OCI-LY3 (cell line): ENCODE measurements around the gene MYL3.

Source experiments
- H2AFZ ChIP-seq: fragments of 200-600, 300-600 bp; shearing (Covaris generic); 2 replicates; pipeline ENCODE4 v1.6.0; 2014; ENCODE audit warnings: antibody characterized with exemption, low read depth, low read length
- H3K27ac ChIP-seq: fragments of 200-600, 300-600 bp; sonication (generic); 2 replicates; pipeline ENCODE4 v1.5.1; 2014; ENCODE audit warnings: mild to moderate bottlenecking, low read length, moderate library complexity, mixed read lengths
- H3K27me3 ChIP-seq: fragments of 200-600, 300-600 bp; sonication (generic); 2 replicates; pipeline ENCODE4 v1.6.1; 2014; ENCODE audit warnings: low read depth, low read length, mixed read lengths
- H3K36me3 ChIP-seq: fragments of 200-600, 300-600 bp; sonication (generic); replicated peaks from 2 replicates; pipeline ENCODE3; 2014; ENCODE audit warnings: low read depth, low read length, mixed read lengths
- H3K4me1 ChIP-seq: fragments of 300-600, 200-600 bp; sonication (generic); 2 replicates; pipeline ENCODE4 v1.6.1; 2014; ENCODE audit warnings: low read length, mixed read lengths
- H3K4me2 ChIP-seq: fragments of 200-600, 300-600 bp; sonication (generic); 2 replicates; pipeline ENCODE4 v1.6.1; 2014; ENCODE audit warnings: low read length, mixed read lengths
- H3K4me3 ChIP-seq: fragments of 300-600, 200-600 bp; sonication (generic); 2 replicates; pipeline ENCODE4 v1.5.1; 2014; ENCODE audit warnings: antibody characterized with exemption, mild to moderate bottlenecking, low read length, moderate library complexity
- H3K79me2 ChIP-seq: fragments of 300-600, 200-600 bp; shearing (Covaris generic); 2 replicates; pipeline ENCODE4 v1.6.1; 2014; ENCODE audit warnings: mild to moderate bottlenecking, low read length, mixed read lengths
- H3K9ac ChIP-seq: fragments of 300-600, 200-600 bp; shearing (Covaris generic); 2 replicates; pipeline ENCODE4 v1.6.0; 2014; ENCODE audit warnings: mild to moderate bottlenecking, low read length, moderate library complexity
- H3K9me3 ChIP-seq: fragments of 200-600, 300-600 bp; shearing (Covaris generic); 2 replicates; pipeline ENCODE4 v1.6.1; 2014; ENCODE audit warnings: low read length, mixed read lengths; ENCODE audit not compliant: insufficient read depth
- H4K20me1 ChIP-seq: fragments of 200-600, 300-600 bp; sonication (generic); 2 replicates; pipeline ENCODE4 v1.6.1; 2016; ENCODE audit warnings: low read length, mixed read lengths; ENCODE audit not compliant: insufficient read depth
- EZH2phosphoT487 ChIP-seq: fragments of 200-600 bp; shearing (Covaris generic); IDR thresholded peaks from 2 replicates; pipeline ENCODE4 v1.6.1; 2018; ENCODE audit warnings: antibody characterized with exemption, mixed run types, low read depth
- TF ChIP-seq, protein P1 (sequence below): fragments of 200-600, 300-600 bp; sonication (generic); IDR thresholded peaks from 2 replicates; pipeline ENCODE4 v1.5.1; 2014; ENCODE audit warnings: antibody characterized with exemption, low read length, low read depth

Gene MYL3

DNA sequence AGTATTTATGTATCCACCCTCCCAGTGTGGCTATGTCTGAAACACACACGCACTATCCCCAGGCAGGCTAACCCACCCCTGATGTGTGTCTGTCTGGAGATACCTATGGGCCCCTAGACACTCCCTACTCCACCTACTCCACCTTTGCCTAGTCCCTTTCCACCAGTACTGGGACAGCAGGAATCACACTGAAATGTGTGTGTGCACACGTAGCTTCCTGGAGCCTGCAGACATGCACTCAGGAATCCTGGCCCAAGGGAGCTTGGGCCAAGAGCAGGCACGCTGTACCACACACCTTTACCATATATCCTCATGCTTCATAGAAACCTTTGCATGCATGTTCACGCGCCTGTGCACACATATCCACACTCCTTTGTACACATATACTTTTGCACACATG, 7.4 kb upstream of the MYL3 start:
- TF ChIP-seq, protein P1, sequence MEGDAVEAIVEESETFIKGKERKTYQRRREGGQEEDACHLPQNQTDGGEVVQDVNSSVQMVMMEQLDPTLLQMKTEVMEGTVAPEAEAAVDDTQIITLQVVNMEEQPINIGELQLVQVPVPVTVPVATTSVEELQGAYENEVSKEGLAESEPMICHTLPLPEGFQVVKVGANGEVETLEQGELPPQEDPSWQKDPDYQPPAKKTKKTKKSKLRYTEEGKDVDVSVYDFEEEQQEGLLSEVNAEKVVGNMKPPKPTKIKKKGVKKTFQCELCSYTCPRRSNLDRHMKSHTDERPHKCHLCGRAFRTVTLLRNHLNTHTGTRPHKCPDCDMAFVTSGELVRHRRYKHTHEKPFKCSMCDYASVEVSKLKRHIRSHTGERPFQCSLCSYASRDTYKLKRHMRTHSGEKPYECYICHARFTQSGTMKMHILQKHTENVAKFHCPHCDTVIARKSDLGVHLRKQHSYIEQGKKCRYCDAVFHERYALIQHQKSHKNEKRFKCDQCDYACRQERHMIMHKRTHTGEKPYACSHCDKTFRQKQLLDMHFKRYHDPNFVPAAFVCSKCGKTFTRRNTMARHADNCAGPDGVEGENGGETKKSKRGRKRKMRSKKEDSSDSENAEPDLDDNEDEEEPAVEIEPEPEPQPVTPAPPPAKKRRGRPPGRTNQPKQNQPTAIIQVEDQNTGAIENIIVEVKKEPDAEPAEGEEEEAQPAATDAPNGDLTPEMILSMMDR = no peak
- no peak for TF ChIP-seq EZH2phosphoT487
- Histone ChIP-seq H4K20me1 (no peaks in the 10 kb centered on the region), H3K9me3 (no peaks in the 10 kb centered on the region), H3K9ac (no peak overlapping the region), H2AFZ (no peak overlapping the region), H3K79me2 (no peaks in the 10 kb centered on the region), H3K27me3 (peaks cover 41% of the 10 kb centered on the region), H3K4me3 (no peak overlapping the region), H3K36me3 (no peaks in the 10 kb centered on the region), H3K4me1 (no peaks in the 10 kb centered on the region), H3K4me2 (no peak overlapping the region), H3K27ac (no peak overlapping the region)

DNA sequence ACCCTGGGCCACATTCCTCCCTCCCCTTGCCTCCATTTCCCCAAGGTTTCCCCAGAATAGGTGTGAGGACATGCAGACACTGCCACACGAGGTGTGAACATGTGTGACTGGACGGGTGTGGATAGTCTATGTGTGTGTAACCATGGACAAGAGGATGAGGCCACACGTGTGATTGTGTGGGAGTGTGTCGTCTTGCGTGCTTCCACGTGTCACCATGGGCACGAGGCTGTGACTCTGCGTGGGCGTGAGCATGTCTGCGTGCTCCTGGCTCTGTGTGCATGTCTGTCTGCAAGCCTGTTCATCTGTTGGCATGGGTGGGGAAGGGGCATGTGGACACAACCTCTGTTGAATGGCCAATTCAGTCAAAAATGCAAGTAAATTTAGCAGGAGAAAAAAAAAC, 6.2 kb upstream of the MYL3 start:
- Histone ChIP-seq H3K27me3 (peaks cover 41% of the 10 kb centered on the region), H3K4me2 (no peak overlapping the region), H2AFZ (no peak overlapping the region), H3K27ac (no peak overlapping the region), H4K20me1 (no peaks in the 10 kb centered on the region), H3K9me3 (no peaks in the 10 kb centered on the region), H3K4me1 (no peaks in the 10 kb centered on the region), H3K36me3 (no peaks in the 10 kb centered on the region), H3K4me3 (no peak overlapping the region), H3K79me2 (no peaks in the 10 kb centered on the region), H3K9ac (no peak overlapping the region)
- no peak for TF ChIP-seq EZH2phosphoT487
- TF ChIP-seq, protein P1 = no peak

DNA sequence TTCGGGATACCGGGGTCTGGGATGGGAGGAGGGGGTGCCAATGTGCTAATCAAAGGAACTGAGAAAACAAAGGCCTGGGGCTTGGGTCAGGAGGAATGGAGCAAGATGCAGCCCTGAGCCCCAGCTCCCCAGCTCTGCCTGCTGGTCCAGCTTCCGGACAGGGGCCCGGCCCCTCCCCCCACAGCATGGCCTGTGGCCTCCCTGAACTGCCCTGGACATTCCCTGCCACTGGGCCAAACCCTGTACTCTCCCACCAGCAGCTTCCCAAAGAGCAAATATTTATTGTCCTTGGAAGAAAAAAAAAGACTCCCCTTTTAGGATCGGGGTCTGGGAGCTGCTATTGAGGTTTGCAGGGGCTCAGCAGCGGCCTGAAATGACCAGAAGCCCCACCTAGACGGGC, 5.7 kb upstream of the MYL3 start:
- no peaks in the 10 kb centered on the region for H3K79me2 ChIP-seq
- H3K9me3 ChIP-seq = no peaks in the 10 kb centered on the region
- H3K36me3 ChIP-seq = no peaks in the 10 kb centered on the region
- peaks cover 41% of the 10 kb centered on the region for H3K27me3 ChIP-seq
- no peak overlapping the region for H3K4me2 ChIP-seq
- TF ChIP-seq, protein P1 = no peak
- TF ChIP-seq EZH2phosphoT487 = no peak
- no peaks in the 10 kb centered on the region for H3K4me1 ChIP-seq
- H3K9ac ChIP-seq = no peak overlapping the region
- no peaks in the 10 kb centered on the region for H4K20me1 ChIP-seq
- H3K4me3 ChIP-seq = no peak overlapping the region
- no peak overlapping the region for H2AFZ ChIP-seq
- H3K27ac ChIP-seq = no peak overlapping the region

DNA sequence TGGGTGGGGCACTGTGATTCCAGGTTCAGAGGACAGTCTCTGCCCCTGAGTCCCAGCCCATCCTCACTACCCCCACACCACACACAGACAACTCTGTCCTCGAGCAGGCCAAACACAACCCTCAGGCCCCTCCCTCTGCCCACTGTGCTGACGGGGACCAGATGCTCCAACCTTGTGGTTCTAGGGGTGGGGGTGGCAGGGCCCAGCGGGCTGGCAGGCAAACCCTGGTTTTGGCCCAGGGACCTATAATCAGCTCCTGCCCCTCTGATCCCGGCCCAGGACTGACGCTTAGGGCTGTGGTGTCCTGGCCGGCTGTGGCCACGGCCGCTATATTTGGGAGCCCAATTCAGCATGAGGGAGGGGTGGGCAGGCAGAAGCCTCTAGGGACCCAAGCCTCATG, 5.0 kb upstream of the MYL3 start:
- no peak overlapping the region for H3K4me2 ChIP-seq
- no peak overlapping the region for H3K4me3 ChIP-seq
- H3K36me3 ChIP-seq = no peaks in the 10 kb centered on the region
- no peak overlapping the region for H3K9ac ChIP-seq
- no peaks in the 10 kb centered on the region for H3K4me1 ChIP-seq
- H3K27me3 ChIP-seq = peaks cover 41% of the 10 kb centered on the region
- H3K79me2 ChIP-seq = no peaks in the 10 kb centered on the region
- H4K20me1 ChIP-seq = no peaks in the 10 kb centered on the region
- H3K27ac ChIP-seq = no peak overlapping the region
- no peak overlapping the region for H2AFZ ChIP-seq
- TF ChIP-seq EZH2phosphoT487 = no peak
- no peaks in the 10 kb centered on the region for H3K9me3 ChIP-seq

DNA sequence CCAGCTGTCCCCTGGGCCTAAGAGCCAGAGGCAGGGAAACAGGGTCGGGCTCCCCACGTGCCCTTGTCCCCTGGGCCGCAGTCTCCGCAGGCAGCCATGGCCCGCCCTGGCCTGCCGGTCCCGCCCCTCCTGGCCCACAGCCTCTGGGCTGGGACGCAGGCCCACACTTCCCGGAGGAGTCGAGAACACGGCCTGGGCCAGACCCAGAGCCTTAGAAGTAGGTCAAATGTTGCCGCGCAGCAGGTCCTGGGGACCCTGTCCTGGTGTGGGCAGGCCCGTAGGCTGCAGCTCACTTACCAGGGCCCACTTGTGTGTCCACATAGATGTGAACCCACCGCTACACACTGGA, 4.3 kb upstream of the MYL3 start:
- H3K4me1 ChIP-seq = no peaks in the 10 kb centered on the region
- no peak overlapping the region for H3K4me3 ChIP-seq

More for the DNA sequence above, 4.3 kb upstream of the MYL3 start:
- Histone ChIP-seq H3K9ac (no peak overlapping the region), H3K4me2 (no peak overlapping the region), H3K9me3 (no peaks in the 10 kb centered on the region), H3K36me3 (no peaks in the 10 kb centered on the region), H3K27ac (no peak overlapping the region), H2AFZ (no peak overlapping the region), H3K27me3 (peaks cover 34% of the 10 kb centered on the region), H3K79me2 (no peaks in the 10 kb centered on the region), H4K20me1 (no peaks in the 10 kb centered on the region)
- TF ChIP-seq, protein P1 = no peak
- TF ChIP-seq EZH2phosphoT487 = no peak
